Stimulated activated CD8-positive, alpha-beta memory T cell treated with anti-CD3 and anti-CD28 coated beads, Interleukin-4, amount 100 ng/mL, for 4 hours (primary cell): ENCODE data around the gene MLC1.

ENCODE experiments used
- DNase-seq, 2 donors: peaks; one replicate each; pipeline ENCODE4 v3.0.0-alpha.2; 2020; ENCODE audit warnings: low read depth in 2 of 2, low spot score in 1 of 2

Gene MLC1

GRCh38 chr22:50016988-50017700, 68.1 kb downstream of the MLC1 start:
- peak; percentile 24 to 75 for DNase-seq

- no peak for DNase-seq
These were observed 68.8 kb downstream of the MLC1 start for GRCh38 chr22:50016308-50016987.

- DNase-seq: no peak
These were observed 69.5 kb downstream of the MLC1 start for GRCh38 chr22:50015451-50016307.

- no peak for DNase-seq
These were observed 70.4 kb downstream of the MLC1 start for GRCh38 chr22:50014655-50015401.

- DNase-seq: no peak
These were observed 71.1 kb downstream of the MLC1 start for GRCh38 chr22:50014053-50014501.

GRCh38 chr22:50012211-50013181, 72.7 kb downstream of the MLC1 start, which contains the start of gene IL17REL:
IL17REL (minus strand) TSS chr22:50012765; CDS start chr22:50012646, 119 bp downstream.
- no peak for DNase-seq

GRCh38 chr22:50011447-50012210, 73.6 kb downstream of the MLC1 start:
- DNase-seq: no peak

GRCh38 chr22:50010676-50011446, 74.4 kb downstream of the MLC1 start:
- peak; percentile 43 to 77 for DNase-seq

- no peak for DNase-seq
These were observed 75.2 kb downstream of the MLC1 start for GRCh38 chr22:50009765-50010675.
